Measurements from ENCODE around the gene PALD1.

PALD1 gene

DNA sequence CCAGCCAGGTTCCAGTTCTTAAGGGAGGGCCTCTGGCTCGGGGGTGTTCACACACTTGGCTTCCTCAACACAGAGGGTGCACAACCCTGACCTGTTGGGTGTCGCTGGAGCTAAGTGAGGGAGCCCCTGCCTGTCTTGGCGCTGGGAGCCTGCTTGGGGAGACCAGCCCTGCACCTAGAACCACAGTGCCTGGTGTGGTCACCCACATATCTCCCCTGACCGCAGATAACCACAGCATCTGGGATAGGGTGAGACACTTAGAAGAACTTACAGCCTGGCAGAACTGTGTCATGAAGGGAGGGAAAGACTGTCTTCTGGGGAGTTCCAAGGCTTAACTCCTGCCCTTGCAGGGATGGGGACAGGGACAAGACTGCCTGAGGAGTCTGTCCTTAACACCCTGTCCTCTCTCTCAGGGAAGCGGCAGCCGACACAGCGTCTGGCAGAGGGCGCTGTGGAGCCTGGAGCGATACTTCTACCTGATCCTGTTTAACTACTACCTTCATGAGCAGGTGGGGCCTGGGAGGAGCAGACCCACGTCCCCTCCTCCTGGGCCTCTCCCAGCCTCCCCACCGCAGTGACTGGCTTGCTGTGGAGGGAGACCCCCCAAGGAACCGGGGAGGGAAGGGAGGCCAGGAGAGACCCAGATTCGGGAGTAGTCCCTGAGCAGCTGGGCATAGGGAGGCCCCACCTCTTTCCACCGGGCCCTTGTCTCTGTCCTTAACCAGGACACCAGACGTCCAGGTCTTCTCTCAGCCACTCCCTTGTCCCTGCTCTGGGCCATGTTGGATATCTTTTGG lies 59.0 kb downstream of the PALD1 start:
- DNase-seq = no peak

DNA sequence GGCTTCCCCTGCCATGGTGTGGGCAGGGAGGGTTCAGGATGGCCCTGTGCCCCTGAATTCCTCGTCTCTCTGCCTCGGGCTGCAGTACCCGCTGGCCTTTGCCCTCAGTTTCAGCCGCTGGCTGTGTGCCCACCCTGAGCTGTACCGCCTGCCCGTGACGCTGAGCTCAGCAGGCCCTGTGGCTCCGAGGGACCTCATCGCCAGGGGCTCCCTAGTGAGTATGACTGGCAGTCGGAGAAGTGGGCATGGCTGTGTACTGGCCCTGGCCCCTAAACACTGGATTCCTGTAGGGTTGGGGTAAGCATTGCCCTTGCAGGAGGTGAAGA lies 59.6 kb downstream of the PALD1 start:
- no peak for DNase-seq

DNA sequence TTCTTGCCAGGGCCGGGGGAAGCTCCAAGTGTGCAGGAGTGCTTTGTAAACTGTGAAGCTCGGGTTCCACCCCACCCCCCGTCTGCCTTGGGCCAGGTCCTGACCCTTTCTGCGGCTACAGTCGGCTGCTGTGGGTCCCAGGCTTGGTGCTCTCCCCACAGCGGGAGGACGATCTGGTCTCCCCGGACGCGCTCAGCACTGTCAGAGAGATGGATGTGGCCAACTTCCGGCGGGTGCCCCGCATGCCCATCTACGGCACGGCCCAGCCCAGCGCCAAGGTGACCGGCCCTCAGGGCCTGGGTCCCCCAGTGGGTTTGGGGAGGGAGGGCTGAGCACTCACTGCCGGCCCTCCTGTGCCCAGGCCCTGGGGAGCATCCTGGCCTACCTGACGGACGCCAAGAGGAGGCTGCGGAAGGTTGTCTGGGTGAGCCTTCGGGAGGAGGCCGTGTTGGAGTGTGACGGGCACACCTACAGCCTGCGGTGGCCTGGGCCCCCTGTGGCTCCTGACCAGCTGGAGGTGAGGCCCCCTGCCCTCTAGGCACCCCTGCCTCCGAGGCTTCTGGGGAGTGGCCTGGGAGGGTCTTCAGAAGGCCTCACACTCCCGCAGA lies 60.3 kb downstream of the PALD1 start:
- DNase-seq = no peak

DNA sequence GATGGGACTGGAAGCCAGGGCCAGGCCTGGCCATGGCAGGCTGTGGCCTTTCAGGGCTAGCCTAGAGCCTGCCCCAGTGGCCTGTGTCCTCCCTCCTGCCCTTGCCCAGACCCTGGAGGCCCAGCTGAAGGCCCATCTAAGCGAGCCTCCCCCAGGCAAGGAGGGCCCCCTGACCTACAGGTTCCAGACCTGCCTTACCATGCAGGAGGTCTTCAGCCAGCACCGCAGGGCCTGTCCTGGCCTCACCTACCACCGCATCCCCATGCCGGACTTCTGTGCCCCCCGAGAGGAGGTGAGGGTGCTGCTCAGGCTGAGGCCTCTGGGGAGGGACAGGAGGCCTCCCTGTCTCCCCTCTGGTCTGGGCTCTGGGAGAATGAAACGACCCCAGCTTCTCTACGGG lies 60.9 kb downstream of the PALD1 start:
- no peak for DNase-seq

DNA sequence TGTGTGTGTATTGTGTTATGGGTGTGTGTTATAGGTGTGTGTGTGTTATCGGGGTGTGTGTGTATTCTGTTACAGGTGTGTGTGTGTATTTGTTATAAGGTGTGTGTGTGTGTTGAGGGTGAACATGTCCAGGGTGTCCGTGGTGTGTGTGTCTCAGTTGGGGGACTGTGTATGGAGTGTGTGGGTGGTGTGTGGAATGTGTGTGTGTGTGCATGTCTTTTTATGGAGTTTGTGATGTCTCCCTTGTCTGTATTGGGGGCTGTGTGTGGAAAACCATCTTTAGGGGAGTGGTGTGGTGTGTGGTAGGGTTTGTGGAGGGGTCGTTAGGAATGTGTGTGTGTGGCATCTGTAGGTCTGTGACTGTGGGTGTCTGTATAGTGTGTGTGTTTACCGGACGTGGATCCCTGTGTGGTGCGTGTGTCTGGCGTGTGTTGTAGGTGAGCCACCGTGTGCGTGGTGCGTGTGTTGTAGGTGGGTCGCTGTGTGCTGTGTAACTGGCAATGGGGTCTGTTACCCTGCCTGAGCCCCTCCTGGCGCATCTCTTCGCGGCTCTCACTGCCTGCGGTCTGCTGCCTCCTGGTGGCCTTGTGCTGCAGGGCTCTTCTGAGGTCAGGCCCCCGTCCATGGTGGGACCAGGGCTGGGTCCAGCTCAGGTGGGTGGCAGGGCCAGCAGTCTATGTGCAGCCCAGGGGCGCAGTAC lies 61.7 kb downstream of the PALD1 start:
- no peak for DNase-seq

DNA sequence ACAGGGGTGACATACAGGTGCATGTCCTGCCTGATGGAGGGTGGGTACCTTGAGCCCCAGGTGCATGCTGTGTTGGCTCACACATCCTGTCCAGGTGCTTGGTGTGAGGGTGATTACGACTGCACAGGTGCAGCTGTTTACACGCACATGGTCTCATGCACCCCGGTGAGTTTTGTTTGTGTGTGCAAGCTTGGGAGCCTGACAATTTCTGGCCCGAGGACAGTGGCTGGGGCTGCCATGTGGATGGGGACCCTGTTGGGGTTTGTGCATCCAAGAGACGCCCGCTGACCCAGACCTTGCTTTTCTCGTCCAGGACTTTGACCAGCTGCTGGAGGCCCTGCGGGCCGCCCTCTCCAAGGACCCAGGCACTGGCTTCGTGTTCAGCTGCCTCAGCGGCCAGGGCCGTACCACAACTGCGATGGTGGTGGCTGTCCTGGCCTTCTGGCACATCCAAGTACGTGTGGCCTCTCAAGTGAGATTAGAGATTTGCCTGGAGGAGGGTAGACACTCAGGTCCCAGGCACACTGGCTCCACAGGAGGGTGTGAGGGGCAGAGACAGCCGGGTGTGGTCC lies 62.3 kb downstream of the PALD1 start:
- DNase-seq = no peak

DNA sequence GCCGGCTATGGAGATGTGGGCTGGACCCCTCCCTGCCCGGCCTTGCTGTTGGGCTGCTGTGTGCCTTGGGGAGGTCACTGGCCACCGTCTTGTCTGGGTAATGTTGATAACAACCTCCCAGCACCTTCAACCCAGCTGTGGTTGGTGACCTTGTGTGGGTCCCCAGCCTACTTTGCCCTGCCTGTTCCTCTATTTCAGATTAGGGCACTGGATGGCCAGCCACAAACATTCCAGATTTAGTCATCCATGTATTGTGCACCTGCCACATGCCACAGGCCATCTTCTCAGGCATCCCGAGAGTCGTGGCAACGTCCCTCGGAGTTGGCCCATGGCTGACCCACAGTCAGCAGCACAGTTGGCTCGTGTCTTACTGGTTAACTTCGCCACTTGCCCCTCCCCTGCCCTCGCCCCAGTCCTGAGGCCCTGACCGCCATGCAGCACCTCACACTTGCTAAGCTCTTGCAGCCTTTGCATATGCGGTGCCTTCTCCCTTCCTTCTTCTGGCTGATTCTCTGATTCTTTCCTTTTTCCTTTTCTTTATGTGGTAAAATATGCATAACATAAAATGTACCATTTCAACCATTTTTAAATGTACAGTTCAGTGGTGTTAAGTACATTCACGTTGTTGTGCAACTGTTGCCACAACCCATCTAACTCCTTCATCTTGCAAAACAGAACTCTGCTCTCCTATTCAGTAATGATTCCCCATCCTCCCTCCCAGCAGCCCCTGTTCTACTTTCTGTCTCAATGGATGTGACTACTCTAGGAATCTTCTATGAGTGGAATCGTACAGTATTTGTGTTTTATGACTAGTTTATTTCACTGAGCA lies 63.4 kb downstream of the PALD1 start:
- no peak for DNase-seq

DNA sequence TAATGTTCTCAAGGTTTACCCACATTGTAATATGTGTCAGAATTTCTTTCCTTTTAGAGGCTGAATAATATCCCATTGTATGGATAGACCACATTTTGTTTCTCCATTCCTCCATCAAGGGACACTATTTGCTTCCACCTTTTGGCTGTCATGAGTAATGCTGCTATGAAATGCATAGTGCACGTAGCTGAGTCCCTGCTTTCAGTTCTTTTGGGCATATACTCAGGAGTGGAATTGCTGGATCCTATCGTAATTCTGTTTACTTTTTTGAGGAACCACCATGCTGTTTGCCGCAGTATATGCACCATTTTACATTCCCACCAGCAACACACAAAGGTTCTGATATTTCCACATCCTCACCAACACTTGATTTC lies 64.0 kb downstream of the PALD1 start:
- DNase-seq = no peak

DNA sequence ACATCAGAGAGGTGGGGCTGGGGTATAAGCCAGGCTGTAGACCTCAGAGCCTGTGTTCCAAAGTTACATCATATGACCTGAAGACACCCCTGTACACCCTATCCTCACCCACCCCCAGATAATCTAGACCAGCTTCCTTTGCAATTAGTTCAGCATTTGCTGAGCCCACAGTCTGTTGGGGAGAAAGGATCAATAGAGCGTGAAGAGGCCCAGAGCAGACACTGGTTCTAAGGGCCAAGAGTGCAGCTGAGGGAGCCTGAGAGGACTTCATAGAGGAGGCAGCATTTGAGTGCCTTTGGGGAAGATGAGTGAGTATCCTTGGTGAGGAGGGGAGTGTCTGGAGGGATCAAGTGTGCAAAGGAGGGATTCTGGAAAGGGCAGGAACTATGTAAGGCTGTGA lies 65.3 kb downstream of the PALD1 start:
- no peak for DNase-seq

DNA sequence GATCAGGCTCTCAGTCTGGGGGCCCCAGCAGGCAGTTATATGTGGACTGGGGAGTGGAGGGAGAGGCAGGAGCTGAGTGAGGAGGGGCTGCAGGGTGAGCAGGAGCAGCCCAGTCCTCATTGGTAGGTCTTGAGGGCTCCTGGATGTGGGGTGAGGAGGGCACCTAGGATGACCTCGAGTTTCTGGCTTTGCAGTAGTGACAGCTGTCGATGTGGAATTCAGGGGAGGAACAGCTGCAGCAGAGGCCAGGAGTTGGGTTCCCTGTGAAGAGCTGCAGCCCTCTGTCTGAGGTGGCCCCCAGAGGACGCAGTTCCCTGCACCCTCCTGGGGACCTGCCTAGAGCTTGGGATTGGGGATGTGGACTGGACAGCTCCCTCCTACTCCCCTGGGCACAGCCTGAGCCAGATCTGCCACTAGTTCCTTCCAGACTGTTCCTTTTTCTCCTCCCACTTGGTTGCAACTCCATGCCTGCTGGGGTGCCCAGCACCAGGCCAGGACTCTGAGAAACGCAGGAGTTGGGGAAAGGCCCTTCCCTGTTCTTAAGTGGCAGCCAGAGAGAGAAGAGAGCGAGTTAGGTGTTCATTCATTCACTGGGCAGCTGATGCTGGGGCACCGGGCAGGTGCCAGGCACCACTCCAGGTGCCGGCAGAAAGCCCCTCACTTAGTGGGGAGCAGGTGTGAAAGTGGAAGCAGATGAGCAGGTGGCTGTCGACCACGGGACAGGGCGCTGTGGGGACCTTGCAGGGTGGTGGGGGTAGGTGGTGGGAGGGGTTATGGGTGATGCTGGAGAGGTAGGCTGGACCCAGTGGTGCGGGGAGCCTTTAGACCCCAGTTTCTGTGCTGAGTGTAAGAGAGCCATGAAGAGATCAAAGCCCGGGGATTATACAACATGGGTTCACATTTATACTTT lies 66.1 kb downstream of the PALD1 start:
- no peak for DNase-seq

DNA sequence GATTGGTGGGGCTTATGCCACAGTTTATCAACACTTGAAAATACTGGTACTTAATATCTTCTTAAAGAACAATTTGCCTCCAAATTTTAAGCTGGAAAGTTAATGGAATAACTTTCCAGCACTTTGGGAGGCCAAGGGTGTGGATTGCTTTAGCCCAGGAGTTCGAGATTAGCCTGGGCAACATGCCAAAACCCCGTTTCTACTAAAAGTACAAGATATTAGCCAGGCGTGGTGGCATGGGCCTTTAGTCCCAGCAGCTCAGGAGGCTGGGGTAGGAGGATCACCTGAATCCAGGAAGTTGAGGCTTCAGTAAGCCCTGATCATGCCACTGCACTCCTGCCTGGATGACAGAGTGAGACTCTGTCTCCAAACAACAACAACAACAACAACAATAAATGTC lies 68.0 kb downstream of the PALD1 start:
- no peak for DNase-seq

DNA sequence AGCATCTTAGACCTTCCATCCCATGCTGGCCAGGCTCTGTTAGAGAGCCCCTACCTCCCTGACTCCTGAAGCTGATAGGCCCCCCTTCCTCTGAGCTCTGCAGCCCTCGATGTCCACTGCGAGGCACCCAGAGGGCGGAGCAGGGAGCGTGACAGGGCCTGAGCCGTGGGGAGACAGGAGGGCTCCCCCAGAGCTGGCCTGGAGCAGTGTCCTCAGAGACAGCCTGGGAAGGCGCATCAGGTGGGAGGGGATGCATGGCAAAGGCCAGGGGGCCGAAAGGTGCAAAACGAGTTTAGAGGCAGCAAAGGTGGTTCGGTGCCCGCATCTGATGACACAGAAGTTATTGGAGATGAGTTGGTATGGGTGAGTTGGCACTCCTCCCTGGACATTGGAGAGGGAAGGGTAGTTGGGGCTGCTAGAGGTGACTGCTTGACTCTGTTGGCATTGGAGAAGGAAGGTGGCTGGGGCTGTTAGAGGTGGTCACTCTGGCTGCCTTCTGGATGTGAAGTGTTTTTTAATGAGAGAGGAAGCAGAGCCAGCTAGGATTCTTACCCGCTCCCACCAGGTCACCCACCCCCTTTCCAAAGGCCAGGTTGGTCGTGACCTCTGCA lies 70.9 kb downstream of the PALD1 start:
- no peak for DNase-seq

DNA sequence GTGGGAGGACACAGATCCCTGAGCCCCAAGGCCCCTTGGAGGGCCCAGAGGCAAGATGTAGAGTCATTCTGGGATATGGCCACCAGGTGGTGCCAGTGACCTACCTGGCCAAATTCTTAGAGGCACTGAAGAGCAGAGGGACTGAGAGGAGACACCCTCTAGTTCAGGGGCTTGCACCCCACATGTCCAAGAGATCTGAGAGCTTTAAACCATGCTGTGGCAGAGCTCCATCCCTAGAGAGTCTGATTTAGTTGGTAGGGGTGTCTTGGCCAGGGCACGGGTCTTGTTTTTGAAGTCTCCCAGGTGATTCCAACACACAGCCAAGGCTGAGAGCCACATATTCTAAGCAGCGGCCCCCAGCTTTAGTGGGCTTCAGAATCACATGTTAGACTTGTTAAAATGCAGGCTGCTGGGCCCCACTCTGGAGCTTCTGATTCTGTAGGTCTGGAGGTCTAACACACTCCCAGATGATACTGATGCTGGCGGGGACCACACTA lies 71.4 kb downstream of the PALD1 start:
- peak; percentile 83 for DNase-seq

DNA sequence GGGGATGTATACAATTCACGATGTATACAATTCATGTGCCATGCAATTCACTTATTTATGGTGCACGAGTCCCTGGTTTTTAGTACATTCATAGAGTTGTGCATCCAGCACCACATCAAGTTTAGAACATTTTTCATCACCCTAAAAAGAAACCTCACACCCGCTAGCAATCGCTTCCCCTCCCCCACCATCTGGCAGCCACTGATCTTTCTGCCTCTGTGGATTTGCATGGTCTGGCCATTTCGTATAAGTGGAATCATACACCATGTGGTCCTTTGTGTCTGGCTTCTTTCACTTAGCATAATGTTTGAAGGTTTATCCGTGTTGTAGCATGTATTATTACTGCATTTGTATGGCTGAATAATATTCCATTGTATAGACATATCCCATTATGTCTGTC lies 71.9 kb downstream of the PALD1 start:
- no peak for DNase-seq

DNA sequence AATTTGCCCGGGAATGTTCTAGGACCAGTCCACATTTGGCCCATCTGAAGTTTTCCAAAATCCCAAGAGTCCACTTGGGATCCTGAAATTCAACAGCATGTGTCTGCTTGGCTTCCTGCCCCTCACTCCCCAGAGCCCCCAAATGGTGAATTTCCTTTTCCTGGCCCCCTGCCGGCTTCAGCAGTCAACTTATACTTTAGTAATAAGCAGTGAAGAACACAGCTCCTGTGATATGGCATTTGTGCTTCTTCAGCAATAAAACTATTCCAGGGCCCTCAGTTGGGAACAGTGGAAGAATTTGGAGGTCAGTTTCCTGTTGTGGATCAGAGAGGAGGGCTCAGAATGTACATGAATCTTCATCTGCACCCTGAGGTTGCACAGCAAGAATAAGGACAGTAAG lies 72.9 kb downstream of the PALD1 start:
- peak; percentile 65 for DNase-seq

DNA sequence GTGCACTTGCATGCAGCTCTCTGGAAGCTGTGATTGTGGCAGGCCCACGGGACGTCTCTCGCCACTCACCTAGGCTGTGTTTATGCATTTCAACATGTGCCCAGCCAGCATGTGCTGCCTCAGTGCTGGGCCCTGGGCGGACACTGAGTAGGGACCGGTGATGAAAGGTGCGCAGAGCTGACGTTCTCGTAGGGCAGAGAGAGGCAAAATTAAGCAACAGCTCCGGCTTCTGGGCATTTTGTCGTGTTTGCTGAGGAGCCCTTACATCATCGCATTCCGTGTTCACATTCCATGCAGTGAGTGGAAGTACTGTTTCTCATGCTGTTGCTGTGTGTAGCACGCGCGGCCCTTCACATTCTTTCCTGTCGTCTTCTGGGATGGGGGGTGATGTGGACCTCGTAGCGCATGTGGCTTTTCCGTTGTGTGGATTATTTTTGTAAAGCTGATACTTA lies 73.4 kb downstream of the PALD1 start:
- peak; percentile 68 for DNase-seq

DNA sequence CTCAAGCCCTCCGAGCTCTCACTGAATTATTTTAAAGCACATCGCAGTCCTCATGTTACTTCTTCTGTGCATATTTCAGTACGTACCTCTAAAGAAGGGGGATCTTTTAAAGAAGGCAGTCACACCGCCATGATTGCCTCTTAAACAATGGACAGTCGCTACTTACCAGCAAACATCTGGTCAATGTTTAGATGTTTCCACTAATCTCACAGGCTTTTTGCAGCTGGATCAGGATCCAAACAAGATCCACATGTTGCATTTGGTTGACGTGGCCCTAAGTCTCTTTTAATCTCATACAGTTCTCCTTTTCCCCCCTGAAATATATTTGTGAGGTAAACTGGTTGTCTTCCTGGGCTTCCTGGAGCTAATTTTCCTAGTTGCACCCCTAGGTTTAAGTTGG lies 74.0 kb downstream of the PALD1 start:
- DNase-seq = no peak

DNA sequence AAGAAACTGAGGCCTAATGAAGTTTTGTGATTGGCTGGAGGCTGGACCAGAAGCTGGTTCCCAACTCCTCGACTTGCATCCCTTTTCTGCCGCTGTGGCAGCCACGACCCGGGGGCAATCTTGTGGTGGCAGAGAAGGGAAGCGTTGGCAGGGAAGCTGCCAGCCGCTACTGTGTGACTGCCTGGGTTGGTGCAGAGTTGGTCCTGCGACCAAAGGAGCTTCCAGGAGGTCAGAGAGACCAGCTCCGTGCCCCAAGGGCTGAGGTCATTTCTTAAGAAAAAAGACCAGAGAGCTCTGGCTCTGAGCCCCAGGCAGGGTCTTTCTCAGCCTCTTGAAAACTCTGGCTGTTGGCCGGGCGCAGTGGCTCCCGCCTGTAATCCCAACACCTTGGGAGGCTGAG lies 76.8 kb downstream of the PALD1 start:
- DNase-seq = no peak

DNA sequence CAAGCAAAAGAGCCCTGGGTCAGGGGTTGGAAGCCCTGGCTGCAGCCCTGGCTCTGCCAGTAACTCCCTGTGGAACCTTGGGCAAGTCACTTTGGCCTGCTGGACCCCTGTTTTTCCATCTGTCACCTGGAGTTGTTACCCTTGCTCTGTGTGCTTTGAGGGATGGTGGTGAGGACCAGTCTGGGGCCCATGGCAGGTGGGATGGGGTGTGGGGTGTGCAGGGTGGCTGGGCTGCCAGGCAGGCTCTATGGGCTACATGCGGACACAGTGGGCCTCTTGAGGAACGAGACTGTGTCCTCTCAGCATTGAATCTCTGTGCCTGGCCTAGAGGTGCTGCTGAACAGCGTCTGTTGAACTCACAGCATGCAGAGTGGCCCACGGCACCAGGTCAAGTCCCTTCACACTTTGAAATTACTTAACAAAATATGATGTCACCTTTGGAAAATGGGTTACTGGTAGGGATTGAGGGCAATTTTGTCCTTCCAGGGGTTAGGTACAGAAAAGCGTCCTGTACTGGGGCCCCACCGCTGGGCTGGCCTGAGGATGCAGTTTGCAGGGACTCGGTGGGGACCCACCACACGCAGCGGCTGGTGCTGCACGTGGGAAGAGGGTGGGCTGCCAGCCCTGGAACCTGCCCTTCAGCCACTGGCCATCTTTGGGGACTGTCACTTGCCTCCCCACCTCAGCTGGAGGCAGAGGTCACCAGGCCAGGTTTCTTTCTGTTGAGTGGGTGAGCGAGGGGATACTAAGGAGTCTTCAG lies 78.7 kb downstream of the PALD1 start:
- DNase-seq = no peak

DNA sequence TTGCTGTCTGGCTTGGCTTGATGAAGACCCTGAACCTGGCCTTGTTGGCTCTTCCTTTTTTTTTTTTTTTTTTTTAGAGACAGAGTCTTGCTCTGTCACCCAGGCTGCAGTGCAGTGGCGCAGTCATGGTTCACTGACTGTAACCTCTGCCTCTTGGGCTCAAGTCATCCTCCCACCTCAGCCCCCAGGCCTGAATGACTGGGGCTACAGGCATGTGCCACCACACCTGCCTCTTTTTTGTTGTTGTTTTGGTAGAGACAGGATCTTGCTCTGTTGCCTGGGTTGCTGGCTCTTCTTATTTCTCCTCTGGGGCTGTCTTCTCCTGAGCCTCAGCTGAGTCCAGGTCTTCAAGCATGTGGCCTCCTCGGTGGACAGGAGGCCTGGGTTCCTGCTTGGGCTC lies 79.3 kb downstream of the PALD1 start:
- DNase-seq = no peak

DNA sequence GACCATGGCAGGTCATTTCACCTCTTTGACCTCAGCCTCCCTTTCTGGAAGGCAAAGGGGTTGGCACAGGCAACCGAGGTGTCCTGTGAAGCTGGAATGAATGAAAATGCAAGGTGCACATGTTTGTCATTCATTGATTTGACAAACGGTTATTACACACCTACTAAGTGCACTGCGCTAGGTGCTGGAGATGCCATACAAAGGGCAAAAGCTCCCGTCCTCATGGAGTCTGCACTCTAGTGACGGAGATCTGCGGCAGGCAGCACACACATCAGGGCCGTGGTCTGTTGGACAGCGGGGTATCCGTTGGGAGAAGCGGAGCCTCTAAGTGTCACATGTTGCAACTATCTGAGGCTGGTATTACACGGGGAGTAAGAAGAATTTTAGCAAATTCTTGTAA lies 79.7 kb downstream of the PALD1 start:
- DNase-seq = no peak
